ENCODE results near the gene ALKBH7. TPM values are rescaled to one million over a fixed set of nuclear protein-coding genes. Genes with fewer than 3 reads are reported as not detected.
A peak's percentile ranks its signal among the peaks of the same experiment; 100 is the strongest.

The ALKBH7 gene, protein sequence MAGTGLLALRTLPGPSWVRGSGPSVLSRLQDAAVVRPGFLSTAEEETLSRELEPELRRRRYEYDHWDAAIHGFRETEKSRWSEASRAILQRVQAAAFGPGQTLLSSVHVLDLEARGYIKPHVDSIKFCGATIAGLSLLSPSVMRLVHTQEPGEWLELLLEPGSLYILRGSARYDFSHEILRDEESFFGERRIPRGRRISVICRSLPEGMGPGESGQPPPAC
- 10 to 100 TPM; 71.7 to 93.7 TPM for total RNA-seq

DNA sequence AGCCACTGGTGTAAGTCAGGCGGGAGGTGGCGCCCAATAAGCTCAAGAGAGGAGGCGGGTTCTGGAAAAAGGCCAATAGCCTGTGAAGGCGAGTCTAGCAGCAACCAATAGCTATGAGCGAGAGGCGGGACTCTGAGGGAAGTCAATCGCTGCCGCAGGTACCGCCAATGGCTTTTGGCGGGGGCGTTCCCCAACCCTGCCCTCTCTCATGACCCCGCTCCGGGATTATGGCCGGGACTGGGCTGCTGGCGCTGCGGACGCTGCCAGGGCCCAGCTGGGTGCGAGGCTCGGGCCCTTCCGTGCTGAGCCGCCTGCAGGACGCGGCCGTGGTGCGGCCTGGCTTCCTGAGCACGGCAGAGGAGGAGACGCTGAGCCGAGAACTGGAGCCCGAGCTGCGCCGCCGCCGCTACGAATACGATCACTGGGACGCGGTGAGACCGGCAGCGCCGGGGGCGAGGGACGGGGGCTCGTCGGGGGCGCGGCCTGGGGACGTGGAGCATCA is at the start of gene ALKBH7:
TSS of gene ALKBH7 (plus strand) at position 201 of the 502 bp plus-strand sequence. CDS start at position 228, 27 bp downstream.
- peak; percentile 100 for DNase-seq (ENCODE audit: low spot score)
- Histone ChIP-seq H3K4me3 (peak within 1 kb of the TSS; percentile 87 to 99), H3K27me3 (no peaks in the 10 kb centered on the region), H3K27ac (peak within 1 kb of the TSS; percentile 99), H3K4me1 (peaks cover 0 to 14% of the 10 kb centered on the region in 2 donors), H3K9me3 (no peaks in the 10 kb centered on the region), H3K36me3 (peaks cover 14% of the 10 kb centered on the region)
- TF ChIP-seq, protein P1, sequence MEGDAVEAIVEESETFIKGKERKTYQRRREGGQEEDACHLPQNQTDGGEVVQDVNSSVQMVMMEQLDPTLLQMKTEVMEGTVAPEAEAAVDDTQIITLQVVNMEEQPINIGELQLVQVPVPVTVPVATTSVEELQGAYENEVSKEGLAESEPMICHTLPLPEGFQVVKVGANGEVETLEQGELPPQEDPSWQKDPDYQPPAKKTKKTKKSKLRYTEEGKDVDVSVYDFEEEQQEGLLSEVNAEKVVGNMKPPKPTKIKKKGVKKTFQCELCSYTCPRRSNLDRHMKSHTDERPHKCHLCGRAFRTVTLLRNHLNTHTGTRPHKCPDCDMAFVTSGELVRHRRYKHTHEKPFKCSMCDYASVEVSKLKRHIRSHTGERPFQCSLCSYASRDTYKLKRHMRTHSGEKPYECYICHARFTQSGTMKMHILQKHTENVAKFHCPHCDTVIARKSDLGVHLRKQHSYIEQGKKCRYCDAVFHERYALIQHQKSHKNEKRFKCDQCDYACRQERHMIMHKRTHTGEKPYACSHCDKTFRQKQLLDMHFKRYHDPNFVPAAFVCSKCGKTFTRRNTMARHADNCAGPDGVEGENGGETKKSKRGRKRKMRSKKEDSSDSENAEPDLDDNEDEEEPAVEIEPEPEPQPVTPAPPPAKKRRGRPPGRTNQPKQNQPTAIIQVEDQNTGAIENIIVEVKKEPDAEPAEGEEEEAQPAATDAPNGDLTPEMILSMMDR (IDR thresholded peaks at IDR 0.05), result no peak

DNA sequence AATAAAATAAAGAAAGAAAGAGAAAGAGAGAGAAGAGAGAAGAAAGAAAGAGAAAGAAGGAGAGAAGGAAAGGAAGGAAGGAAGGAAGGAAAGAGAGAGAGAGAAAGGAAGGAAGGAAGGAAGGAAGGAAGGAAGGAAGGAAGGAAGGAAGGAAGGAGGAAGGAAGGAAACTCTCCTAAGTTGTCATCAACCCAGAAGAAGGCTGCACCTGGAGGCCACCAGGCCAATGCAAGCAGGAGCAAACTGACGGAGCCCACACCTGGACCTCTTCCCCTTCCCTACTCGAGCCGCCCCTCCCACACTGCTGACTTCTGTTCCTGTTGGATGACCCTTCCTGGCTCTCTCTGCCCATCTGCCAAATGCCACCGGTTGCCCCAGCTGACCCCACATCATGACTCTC is 47.8 kb upstream of the ALKBH7 start:
- Histone ChIP-seq H3K27ac (no peak overlapping the region), H3K9me3 (no peaks in the 10 kb centered on the region), H3K36me3 (no peaks in the 10 kb centered on the region), H3K4me1 (no peaks in the 10 kb centered on the region), H3K4me3 (no peak overlapping the region), H3K27me3 (no peaks in the 10 kb centered on the region)
- no peak for DNase-seq (ENCODE audit: low spot score)
- TF ChIP-seq, protein P1 (IDR thresholded peaks at IDR 0.05), result no peak

DNA sequence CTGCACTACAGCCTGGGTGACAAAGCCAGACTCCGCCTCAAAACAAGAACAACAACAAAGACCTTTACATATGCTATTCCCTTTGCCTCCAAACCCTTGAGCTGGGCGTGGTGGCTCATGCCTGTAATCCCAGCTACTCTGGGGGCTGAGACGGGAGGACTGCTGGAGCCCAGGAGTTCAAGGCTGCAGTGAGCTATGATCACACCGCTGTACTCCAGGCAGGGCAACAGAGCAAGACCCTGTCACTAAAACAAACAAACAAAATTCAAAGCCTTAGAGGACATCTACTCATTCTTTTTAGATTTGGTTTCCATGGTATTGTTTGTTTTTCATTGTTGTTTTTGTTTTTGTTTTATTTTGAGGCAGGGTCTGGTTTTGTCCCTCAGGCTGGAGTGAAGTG is 47.0 kb upstream of the ALKBH7 start:
- Histone ChIP-seq H3K9me3 (no peaks in the 10 kb centered on the region), H3K4me3 (no peak overlapping the region), H3K4me1 (no peaks in the 10 kb centered on the region), H3K36me3 (no peaks in the 10 kb centered on the region), H3K27ac (no peak overlapping the region), H3K27me3 (no peaks in the 10 kb centered on the region)
- TF ChIP-seq, protein P1 (IDR thresholded peaks at IDR 0.05), result no peak
- DNase-seq (ENCODE audit: low spot score), result no peak

DNA sequence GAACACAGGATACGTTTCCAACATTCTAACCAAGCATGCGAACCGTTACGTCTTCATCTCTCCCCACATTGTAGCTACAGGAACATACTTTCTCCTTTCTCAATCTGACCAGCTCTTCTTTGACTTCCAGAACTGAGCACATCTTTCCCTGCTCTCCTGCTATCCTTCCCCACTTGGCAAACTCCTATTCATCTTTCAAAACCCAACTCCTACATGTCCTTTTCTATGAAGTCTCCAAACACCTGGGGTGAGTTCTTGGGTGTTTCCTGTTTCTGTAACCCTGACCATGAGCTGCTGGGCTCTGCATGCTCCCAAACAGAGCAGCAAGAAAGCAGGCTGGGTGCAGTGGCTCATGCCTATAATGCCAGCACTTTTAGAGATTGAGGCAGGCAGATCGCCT is 45.8 kb upstream of the ALKBH7 start:
- TF ChIP-seq, protein P1 (IDR thresholded peaks at IDR 0.05), result no peak

DNA sequence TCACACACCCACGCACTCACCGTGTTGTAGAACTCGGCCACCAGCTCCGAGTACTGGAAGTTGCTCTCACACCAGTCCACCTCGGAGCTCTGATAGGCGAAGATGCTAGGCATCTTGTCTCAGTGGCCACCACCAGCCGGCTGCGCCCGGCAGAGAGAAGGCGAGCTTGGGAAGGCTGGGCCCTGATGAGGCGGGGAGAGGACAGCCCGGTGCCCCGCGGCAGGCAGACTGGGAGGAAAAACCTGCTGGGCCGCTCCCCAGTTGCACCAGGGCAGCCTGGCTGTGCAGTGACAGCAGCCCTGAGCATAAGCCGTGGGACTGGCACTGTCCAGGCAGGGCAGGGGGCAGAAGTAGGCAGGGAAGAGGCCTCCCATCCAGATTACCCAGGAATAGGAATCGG is 39.2 kb upstream of the ALKBH7 start, which contains the start of gene ACER1:
TSS of gene ACER1 (minus strand) at position 174 of the 400 bp plus-strand sequence. CDS start at position 113, 61 bp downstream.
- TF ChIP-seq, protein P1 (IDR thresholded peaks at IDR 0.05), result no peak
- DNase-seq (ENCODE audit: low spot score), result no peak
- Histone ChIP-seq H3K36me3 (no peaks in the 10 kb centered on the region), H3K4me1 (no peaks in the 10 kb centered on the region), H3K9me3 (no peaks in the 10 kb centered on the region), H3K4me3 (no peak within 1 kb of the TSS), H3K27ac (no peak within 1 kb of the TSS), H3K27me3 (no peaks in the 10 kb centered on the region)

More for the DNA sequence above, 45.8 kb upstream of the ALKBH7 start:
- Histone ChIP-seq H3K4me3 (no peak overlapping the region), H3K27me3 (no peaks in the 10 kb centered on the region), H3K27ac (no peak overlapping the region), H3K36me3 (no peaks in the 10 kb centered on the region), H3K9me3 (no peaks in the 10 kb centered on the region), H3K4me1 (no peaks in the 10 kb centered on the region)
- no peak for DNase-seq (ENCODE audit: low spot score)

Data from right atrium auricular region (tissue), 2 donors.